CD1c-positive myeloid dendritic cell (primary cell): ENCODE measurements around the gene ZFP64.

Source experiments
- DNase-seq: peaks from one replicate; pipeline ENCODE4 v3.0.0-alpha.2; 2016; ENCODE audit errors: extremely low spot score

ZFP64 gene

DNA sequence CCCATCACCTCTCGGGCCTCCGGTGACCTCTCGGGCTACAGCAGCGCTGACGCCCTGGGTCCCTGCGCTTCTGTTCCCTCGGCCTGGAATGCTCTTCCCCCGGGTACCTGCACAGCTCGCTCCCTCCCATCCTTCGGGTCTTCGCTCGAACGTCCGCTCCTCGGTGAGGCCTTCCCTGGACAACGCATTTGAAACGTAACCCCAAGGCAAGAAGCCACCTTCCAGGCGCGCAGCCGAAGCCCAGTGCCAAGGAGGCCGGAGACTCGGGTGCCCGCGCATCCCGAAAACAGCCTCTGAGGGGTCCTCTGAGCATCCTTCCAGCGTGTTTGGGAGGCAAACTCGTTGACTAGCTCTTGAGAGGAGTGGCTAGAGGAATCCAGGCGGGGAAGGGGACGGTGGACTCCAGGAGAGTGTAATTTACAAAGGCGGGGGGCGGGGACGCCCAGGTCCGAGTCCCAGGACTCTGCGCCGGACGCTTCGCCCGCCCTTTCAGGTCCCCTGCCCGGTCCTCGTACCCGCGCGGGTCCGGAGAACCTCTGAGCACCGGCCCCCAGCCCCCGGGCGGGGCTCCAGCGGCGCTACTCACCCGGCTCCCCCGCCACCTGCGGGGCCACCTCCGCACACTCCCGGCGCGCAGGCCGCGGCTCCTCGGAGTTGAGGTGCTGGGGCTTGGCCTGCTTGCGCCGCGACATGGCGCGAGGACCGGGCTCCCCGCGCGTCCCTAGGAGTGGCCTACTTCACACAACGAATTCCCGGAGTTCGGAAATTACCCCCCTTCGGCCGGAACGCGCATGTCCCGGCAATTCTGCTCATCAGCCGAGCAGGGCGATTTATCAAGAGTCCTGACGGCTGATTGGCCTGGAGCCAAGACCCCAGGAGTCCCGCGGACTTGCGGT is 86.8 kb downstream of the ZFP64 start:
- no peak for DNase-seq

DNA sequence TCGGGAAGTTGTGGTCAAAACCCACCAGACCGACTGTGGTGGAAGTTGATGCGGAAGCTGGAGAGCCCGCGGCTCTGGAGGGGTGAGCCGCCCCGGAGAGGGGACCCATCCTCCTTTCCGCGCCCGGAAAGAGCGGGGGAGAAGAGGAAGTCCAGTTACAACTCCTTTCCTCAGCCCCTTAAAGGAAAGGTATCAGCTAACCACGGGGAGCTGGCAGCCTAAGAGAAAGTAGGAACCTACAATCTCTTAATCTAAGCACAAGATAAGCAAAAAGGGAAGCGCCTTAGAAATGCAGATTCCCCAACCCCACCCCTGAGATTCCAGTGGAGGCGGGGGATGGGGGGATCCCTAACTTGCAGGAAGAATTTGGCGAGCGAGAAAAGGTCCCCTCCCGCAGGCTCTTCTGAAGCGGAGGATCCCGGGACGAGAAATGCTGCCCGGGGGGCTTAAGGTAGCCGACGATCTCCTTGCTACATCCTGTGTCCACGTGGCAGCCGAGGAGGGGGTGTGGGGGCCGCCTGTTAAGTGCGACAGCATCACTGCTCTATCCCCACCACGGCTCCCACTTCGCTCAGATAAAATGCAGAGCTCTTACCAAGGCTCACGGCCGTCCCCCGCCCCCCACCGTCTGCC is 87.5 kb downstream of the ZFP64 start:
- DNase-seq: peak; percentile 67

DNA sequence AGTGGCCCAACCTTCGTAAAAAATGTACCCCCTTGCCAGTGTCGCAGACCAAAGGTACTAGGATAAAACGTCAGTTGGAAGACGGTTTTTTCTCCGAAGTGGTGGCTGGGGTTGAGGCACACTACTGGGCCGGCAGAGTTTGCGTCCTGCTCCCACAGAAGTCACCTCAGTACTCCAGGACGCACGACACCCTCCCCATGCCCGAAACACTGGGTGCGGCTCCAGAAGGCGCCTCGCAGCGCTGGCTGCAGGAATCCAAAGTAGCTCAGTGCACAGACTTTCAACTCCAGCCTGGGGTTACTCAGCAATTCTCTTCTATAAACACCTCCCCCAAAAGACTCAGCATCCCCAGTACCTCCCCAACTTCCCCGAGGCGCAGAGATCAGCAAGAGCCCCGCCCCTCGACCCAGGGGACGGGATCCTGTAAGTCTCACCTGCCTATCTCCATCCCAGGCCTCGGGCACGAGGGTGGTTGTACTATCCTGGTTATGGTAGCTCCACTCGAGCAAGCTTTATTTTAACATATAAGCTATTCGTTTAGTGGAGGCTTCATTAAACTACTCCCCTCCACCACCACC is 88.2 kb downstream of the ZFP64 start:
- DNase-seq: no peak

DNA sequence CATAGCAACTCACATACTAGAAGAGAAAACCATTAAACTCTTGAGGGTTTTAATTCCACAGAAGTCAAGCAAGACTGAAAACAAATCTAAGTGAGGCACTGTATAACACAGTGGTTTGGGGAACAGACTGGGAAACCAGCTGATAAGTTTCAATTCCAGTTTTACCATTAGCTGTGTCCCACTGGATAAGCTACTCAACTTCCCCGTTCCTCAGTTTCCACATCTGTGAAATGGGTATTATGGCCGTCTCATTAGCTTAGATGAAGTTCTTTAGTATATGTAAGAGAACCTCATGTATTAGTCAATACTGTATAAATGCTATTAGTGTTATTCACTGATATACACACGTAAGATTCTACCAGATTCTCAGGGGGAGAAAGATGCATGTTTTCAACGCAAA is 89.0 kb downstream of the ZFP64 start:
- no peak for DNase-seq

DNA sequence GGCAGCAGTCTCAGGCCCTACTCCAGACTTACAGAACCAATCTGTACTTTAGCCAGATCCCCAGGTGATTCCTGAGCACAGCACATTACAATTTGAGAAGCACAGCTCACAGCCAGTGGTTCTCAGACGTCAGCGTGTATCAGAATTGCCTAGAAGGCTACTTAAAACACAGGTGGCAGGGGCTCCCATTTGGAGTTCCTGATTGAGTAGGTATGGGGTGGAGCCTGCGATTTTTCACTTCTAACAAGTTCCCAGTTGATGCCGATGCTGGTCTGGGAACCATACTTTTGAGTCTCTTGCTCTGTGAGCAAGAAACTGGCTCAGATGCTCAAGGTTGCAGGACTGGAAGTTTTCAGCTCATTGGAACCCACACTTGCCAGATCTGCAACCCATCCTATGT is 89.5 kb downstream of the ZFP64 start:
- no peak for DNase-seq
